H9 (cell line): ENCODE measurements around the gene SIT1. TPM values are rescaled to one million over a fixed set of nuclear protein-coding genes. Genes with fewer than 3 reads are reported as not detected.

Experiments
- DNase-seq: peaks from one replicate; pipeline ENCODE4 v3.0.0-alpha.2; 2017
- H2AFZ ChIP-seq: one replicate; pipeline ENCODE4 v1.6.1; 2013; ENCODE audit warnings: mild to moderate bottlenecking, low read length, control low read depth, moderate library complexity
- H2AK5ac ChIP-seq: 2 replicates; pipeline ENCODE4 v1.6.1; 2013; ENCODE audit warnings: low read length, control low read depth, mixed read lengths; ENCODE audit not compliant: insufficient read length
- H2BK120ac ChIP-seq: one replicate; pipeline ENCODE4 v1.6.1; 2013; ENCODE audit warnings: low read depth, mild to moderate bottlenecking, low read length, control low read depth, inconsistent platforms; ENCODE audit not compliant: poor library complexity, severe bottlenecking
- H2BK12ac ChIP-seq: 2 replicates; pipeline ENCODE4 v1.6.1; 2013; ENCODE audit warnings: low read length, control low read depth, mixed read lengths, low read depth; ENCODE audit not compliant: insufficient read length
- H2BK15ac ChIP-seq: 2 replicates; pipeline ENCODE4 v1.6.1; 2013; ENCODE audit warnings: low read depth, low read length, control low read depth
- H2BK20ac ChIP-seq: one replicate; pipeline ENCODE4 v1.6.1; 2013; ENCODE audit warnings: low read depth, mild to moderate bottlenecking, low read length, control low read depth, inconsistent platforms; ENCODE audit not compliant: poor library complexity, severe bottlenecking
- H2BK5ac ChIP-seq: 2 replicates; pipeline ENCODE4 v1.6.1; 2013; ENCODE audit warnings: low read length, control low read depth, mixed read lengths; ENCODE audit not compliant: insufficient read length
- H3K14ac ChIP-seq: 2 replicates; pipeline ENCODE4 v1.6.1; 2013; ENCODE audit warnings: low read length, control low read depth; ENCODE audit not compliant: insufficient read depth
- H3K18ac ChIP-seq: 2 replicates; pipeline ENCODE4 v1.6.1; 2013; ENCODE audit warnings: low read depth, mild to moderate bottlenecking, mixed read lengths, low read length, control low read depth; ENCODE audit not compliant: insufficient read length
- H3K23ac ChIP-seq: 2 replicates; pipeline ENCODE4 v1.6.1; 2013; ENCODE audit warnings: low read length, control low read depth, mixed read lengths, low read depth; ENCODE audit not compliant: insufficient read length
- H3K23me2 ChIP-seq: 2 replicates; pipeline ENCODE4 v1.6.1; 2013; ENCODE audit warnings: low read depth, mild to moderate bottlenecking, mixed read lengths, low read length, control low read depth; ENCODE audit not compliant: insufficient read length, poor library complexity, severe bottlenecking
- H3K27ac ChIP-seq: 2 replicates; pipeline ENCODE4 v1.5.1; 2013; ENCODE audit warnings: low read length, control low read depth, mixed read lengths, low read depth; ENCODE audit not compliant: insufficient read length
- H3K27me3 ChIP-seq: 2 replicates; pipeline ENCODE4 v1.6.1; 2013; ENCODE audit warnings: low read length, control low read depth, inconsistent platforms; ENCODE audit not compliant: insufficient read depth
- H3K4ac ChIP-seq: 2 replicates; pipeline ENCODE4 v1.6.1; 2013; ENCODE audit warnings: low read depth, mild to moderate bottlenecking, control low read depth, inconsistent platforms, low read length, moderate library complexity
- H3K4me1 ChIP-seq: 2 replicates; pipeline ENCODE4 v1.6.1; 2013; ENCODE audit warnings: low read length, control low read depth, inconsistent platforms; ENCODE audit not compliant: insufficient read depth
- H3K4me2 ChIP-seq: 2 replicates; pipeline ENCODE4 v1.6.1; 2013; ENCODE audit warnings: low read length, control low read depth, mixed read lengths; ENCODE audit not compliant: insufficient read length, insufficient read depth
- H3K56ac ChIP-seq: 2 replicates; pipeline ENCODE4 v1.6.1; 2013; ENCODE audit warnings: low read depth, mild to moderate bottlenecking, mixed read lengths, low read length, control low read depth; ENCODE audit not compliant: insufficient read length
- H3K79me1 ChIP-seq: 2 replicates; pipeline ENCODE4 v1.6.1; 2013; ENCODE audit warnings: low read depth, mild to moderate bottlenecking, moderate library complexity, low read length, control low read depth, inconsistent platforms; ENCODE audit not compliant: insufficient read depth, poor library complexity, severe bottlenecking
- H3K79me2 ChIP-seq: 2 replicates; pipeline ENCODE4 v1.6.1; 2013; ENCODE audit warnings: low read length, control low read depth, inconsistent platforms; ENCODE audit not compliant: insufficient read depth
- H3K9ac ChIP-seq: 2 replicates; pipeline ENCODE4 v1.6.1; 2013; ENCODE audit warnings: low read length, control low read depth, mixed read lengths; ENCODE audit not compliant: insufficient read length; ENCODE audit errors: extremely low read depth
- H3K9me3 ChIP-seq: one replicate; pipeline ENCODE4 v1.6.1; 2013; ENCODE audit warnings: low read depth, low read length, inconsistent platforms; ENCODE audit not compliant: control insufficient read depth
- H3T11ph ChIP-seq: one replicate; pipeline ENCODE4 v1.6.1; 2013; ENCODE audit warnings: mild to moderate bottlenecking, low read length, control low read depth, inconsistent platforms
- H4K20me1 ChIP-seq: one replicate; pipeline ENCODE4 v1.6.1; 2013; ENCODE audit not compliant: control insufficient read depth, insufficient read length, insufficient read depth
- H4K5ac ChIP-seq: 2 replicates; pipeline ENCODE4 v1.6.1; 2013; ENCODE audit warnings: low read depth, mild to moderate bottlenecking, mixed read lengths, low read length, control low read depth; ENCODE audit not compliant: insufficient read length
- H4K8ac ChIP-seq: replicated peaks from 2 replicates; pipeline ENCODE4 v1.6.1; 2013; ENCODE audit warnings: low read length, control low read depth, mixed read lengths, low read depth; ENCODE audit not compliant: insufficient read length
- H4K91ac ChIP-seq: 2 replicates; pipeline ENCODE4 v1.6.1; 2013; ENCODE audit warnings: low read depth, mild to moderate bottlenecking, moderate library complexity, mixed read lengths, low read length, control low read depth; ENCODE audit not compliant: insufficient read length
- H3K27ac Mint-ChIP-seq, 3 experiments: 2 replicates in 2 of 3; 3 replicates in 1 of 3; pipeline ENCODE4 v1.8.0; 2020 to 2021; ENCODE audit warnings: mixed read lengths in 3 of 3, mild to moderate bottlenecking in 1 of 3, moderate library complexity in 1 of 3
- H3K27me3 Mint-ChIP-seq: 2 replicates; pipeline ENCODE4 v1.8.0; 2021; ENCODE audit warnings: low read depth, mild to moderate bottlenecking, moderate library complexity, mixed read lengths
- H3K36me3 Mint-ChIP-seq, 3 experiments: 2 replicates in 2 of 3; 3 replicates in 1 of 3; pipeline ENCODE4 v1.8.0; 2020 to 2021; ENCODE audit warnings: low read depth in 3 of 3, mixed read lengths in 3 of 3; ENCODE audit not compliant: insufficient read depth in 1 of 3
- H3K4me1 Mint-ChIP-seq, 2 experiments: 2 replicates each; pipeline ENCODE4 v1.8.0; 2020; ENCODE audit warnings: mixed read lengths in 2 of 2
- H3K4me3 Mint-ChIP-seq, 2 experiments: 2 replicates in 1 of 2; 3 replicates in 1 of 2; pipeline ENCODE4 v1.8.0; 2020 to 2021; ENCODE audit warnings: mild to moderate bottlenecking in 2 of 2, mixed read lengths in 2 of 2, moderate library complexity in 1 of 2
- H3K9me3 Mint-ChIP-seq, 2 experiments: 2 replicates in 1 of 2; 3 replicates in 1 of 2; pipeline ENCODE4 v1.8.0; 2020; ENCODE audit warnings: mild to moderate bottlenecking in 2 of 2, mixed read lengths in 2 of 2, moderate library complexity in 1 of 2
- CTCF ChIP-seq: fragments of 200-600 bp; sonication (generic); conservative IDR thresholded peaks from 3 replicates; pipeline ENCODE4 v1.8.0; 2021; ENCODE audit warnings: antibody characterized with exemption, mild to moderate bottlenecking
- WGBS: extraction: QIAGEN DNeasy Blood & Tissue Kit; methylation state at CpG from one replicate; pipeline ENCODE4 v1.1.7; 2013; ENCODE audit warnings: missing lambda C conversion rate, low lambda C conversion rate, mixed read lengths; ENCODE audit not compliant: insufficient read length; ENCODE audit errors: extremely low coverage; 5-methylcytosine and 5-hydroxymethylcytosine counted together
- total RNA-seq: library from RNA; stranded (reverse); gene quantifications from 2 replicates; pipeline ENCODE4 v1.2.1, GENCODE V29; 2021

Gene SIT1
- total RNA-seq, 1 experiment from 2014 or later: 1.6 TPM

DNA sequence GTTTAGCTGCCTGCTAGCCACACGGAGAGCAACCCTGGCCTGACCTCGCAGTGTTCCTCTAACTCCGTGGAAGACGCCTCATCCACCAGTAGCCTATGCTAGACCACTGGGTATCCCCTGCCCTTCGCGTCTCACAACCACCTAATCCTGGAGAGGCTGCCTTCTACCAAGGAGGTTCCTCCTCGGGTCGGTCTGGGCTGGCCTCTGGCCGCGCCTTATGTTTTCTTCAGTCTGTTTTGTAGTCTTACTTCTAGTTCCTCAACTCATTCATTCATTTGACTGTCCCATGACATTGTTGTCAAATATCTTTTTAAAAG is 40.6 kb upstream of the SIT1 start:
- peak overlapping the region; percentile 65 for H3K4me2 ChIP-seq
- no peak overlapping the region for H2BK12ac ChIP-seq
- no peak overlapping the region for H3K27ac ChIP-seq
- H3K14ac ChIP-seq: no peak overlapping the region
- H4K91ac ChIP-seq: no peak overlapping the region
- peaks cover 6% of the 10 kb centered on the region for H3K23me2 ChIP-seq
- TF ChIP-seq CTCF: no peak
- H3K9me3 Mint-ChIP-seq: peaks cover 0 to 2% of the 10 kb centered on the region in 2 experiments; a peak in 2 of 5 replicates
- H3K23ac ChIP-seq: no peak overlapping the region
- H4K5ac ChIP-seq: no peak overlapping the region
- H3K4me3 Mint-ChIP-seq: peak overlapping the region; percentile 84 to 93
- H3K27ac Mint-ChIP-seq: peak overlapping the region in 2 of 3 experiments; percentile 48 to 85; a peak in 1 of 7 replicates
- no peak overlapping the region for H3K18ac ChIP-seq
- H2BK20ac ChIP-seq: no peak overlapping the region
- no peak overlapping the region for H3K4ac ChIP-seq
- H3T11ph ChIP-seq: no peak overlapping the region
- no peaks in the 10 kb centered on the region; the same call in 1 of the 2 replicates for H3K79me2 ChIP-seq
- no peaks in the 10 kb centered on the region for H4K20me1 ChIP-seq
- no peak overlapping the region for H2BK15ac ChIP-seq
- peaks cover 27 to 30% of the 10 kb centered on the region in 2 experiments for H3K4me1 Mint-ChIP-seq
- H2BK120ac ChIP-seq: no peak overlapping the region
- H3K9ac ChIP-seq: no peak overlapping the region
- H3K36me3 Mint-ChIP-seq: peaks cover 8 to 25% (median 19%) of the 10 kb centered on the region in 3 experiments
- peaks cover 3% of the 10 kb centered on the region; the same call in 1 of the 2 replicates for H3K4me1 ChIP-seq
- no peak overlapping the region for H2AK5ac ChIP-seq
- H3K56ac ChIP-seq: no peak overlapping the region
- H2BK5ac ChIP-seq: no peak overlapping the region
- H4K8ac ChIP-seq: no peak overlapping the region
- no peaks in the 10 kb centered on the region for H3K27me3 ChIP-seq
- H3K27me3 Mint-ChIP-seq: no peaks in the 10 kb centered on the region; the same call in 1 of the 2 replicates
- DNase-seq: peak; percentile 64
- H3K79me1 ChIP-seq: no peaks in the 10 kb centered on the region
- WGBS: no CpG with 5 or more reads among the region's 10 CpGs
- H3K9me3 ChIP-seq: no peaks in the 10 kb centered on the region
- H2AFZ ChIP-seq: no peak overlapping the region
